Fibroblast of skin of left biceps (primary cell): ENCODE results near the gene NR3C2.

Experiments
- DNase-seq, 2 experiments: peaks; one replicate each; pipeline ENCODE4 v3.0.0-alpha.2; 2013; ENCODE audit warnings: low read depth in 2 of 2

The NR3C2 gene

DNA sequence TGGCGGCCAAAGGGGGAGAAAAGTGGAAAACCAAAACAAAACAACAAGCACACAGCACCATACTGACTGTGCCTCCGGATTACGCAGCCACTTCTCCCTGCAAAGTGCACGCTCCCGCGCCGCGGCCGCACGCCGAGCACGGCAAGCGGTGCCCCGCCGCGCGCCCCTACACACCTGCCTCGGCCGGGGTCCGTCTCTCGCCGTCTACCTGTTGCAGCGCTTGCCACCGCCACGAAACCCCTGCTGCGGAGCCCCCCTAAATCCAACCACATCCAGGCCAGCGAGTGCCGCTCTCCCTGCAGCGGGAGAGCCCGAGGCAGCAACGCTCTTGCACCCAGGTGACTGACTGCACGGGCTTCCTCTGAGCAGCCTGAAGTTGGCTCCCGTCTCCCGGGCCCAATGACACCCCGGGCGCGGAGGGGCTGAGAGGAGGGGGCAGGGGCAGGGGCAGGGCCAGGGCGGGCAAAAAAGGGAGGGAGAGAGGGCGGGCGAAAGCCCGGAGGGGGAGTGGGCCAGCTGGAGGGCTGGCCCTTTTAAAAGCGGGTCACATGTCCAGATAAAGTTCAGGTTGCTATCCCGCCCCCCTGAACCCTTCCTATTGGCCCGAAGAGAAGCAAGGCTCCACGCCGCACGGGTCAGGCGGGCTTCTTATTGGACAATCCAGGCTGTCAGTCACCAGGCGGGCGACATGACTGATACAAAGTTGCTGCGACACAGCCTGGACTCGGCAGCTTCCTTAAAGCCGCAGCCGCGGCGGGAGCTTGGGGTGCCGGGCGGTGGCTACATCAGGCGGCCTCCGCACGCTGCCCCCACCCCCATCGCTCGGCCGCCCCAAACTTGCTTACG is at the start of gene NR3C2:
Gene NR3C2 (minus strand): TSS at position 429 of the 846 bp plus-strand sequence.
- DNase-seq: peak; percentile 88 to 91

GRCh38 chr4:148487181-148487580 is 45.0 kb upstream of the NR3C2 start:
- no peak for DNase-seq

DNA sequence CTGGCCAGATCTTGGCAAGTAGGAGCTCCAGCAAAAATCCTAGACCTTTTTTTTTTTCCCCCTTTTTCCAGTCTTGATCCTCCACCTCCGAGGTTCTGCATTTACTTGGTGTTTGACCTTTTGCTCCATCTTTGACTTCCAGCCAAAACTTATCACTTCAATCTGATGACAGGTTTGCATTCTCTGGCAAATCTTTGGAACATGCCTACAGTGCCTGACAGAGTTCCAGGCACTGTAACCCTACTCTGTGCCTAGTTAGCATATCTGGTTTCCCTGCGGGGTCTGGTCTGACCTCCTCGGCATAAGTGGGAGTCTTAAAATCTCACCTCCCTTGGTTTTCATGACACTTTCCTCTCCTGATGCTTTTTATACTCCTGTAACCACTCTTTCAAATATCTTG is 39.4 kb upstream of the NR3C2 start:
- no peak for DNase-seq

- no peak for DNase-seq
These were observed 35.1 kb upstream of the NR3C2 start for GRCh38 chr4:148477276-148477675.

GRCh38 chr4:148469938-148470337 is 27.7 kb upstream of the NR3C2 start:
- DNase-seq: no peak

- DNase-seq: peak in 1 of 2 experiments; percentile 8
These were observed 12.6 kb upstream of the NR3C2 start for GRCh38 chr4:148454835-148455234.

DNA sequence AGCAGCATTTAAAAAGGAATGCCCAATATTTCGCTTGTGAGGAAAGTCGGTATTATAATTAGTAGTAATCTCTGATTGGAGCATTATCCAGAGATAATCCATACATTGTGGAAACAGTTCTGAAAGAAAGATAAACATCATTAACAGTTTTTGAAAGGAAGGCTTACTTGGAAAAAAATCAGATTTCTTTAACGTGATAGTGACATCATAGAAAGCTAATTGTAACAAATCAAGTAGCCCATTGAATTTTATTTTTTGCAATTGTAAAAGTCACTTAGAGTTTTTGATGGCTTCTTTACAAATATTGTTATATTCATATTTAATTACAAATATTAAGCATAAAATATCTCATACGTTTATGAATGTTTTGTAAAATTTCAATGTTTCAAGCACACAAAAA is 11.6 kb upstream of the NR3C2 start:
- DNase-seq: no peak

- no peak for DNase-seq
These were observed 10.8 kb upstream of the NR3C2 start for GRCh38 chr4:148452970-148453369.

DNA sequence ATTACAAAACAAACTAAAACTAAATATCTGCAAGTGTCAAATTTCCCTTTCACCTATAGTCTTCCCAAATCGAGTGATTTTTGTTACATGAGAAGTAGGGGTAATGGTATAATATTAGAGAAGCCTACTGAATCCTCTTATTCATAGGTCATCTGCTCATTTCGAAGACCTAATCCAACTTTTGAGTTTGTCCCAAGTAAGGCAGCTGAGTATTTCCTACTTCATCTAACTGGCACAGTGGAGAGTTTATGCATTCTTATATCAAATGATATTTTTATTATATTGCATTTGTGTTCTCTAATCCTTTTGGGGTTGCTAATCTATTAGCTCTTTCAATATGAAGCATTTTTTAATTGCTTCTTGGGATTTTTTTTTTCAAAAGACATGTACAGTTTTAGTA is 7.7 kb upstream of the NR3C2 start:
- DNase-seq: no peak

DNA sequence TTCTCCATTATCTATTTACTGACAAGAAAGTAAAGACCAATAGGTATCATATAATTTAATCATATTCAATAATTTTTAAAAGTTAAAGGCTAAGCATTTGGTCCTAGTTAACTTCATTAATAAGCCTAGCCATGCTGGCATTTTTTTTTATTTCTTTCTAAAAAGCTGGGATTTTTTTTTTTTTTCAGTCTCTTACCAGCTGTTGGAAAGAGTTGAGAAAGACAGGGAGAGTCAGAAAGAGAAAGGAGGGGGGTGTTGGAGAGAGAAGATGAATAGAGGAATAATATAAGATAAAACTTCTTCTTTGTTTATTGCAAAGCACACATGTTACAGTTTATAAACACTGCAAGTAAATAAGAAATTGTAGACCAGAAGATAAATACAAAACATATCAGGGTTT is 5.9 kb upstream of the NR3C2 start:
- DNase-seq: no peak

GRCh38 chr4:148447681-148448080 is 5.5 kb upstream of the NR3C2 start:
- DNase-seq: no peak

DNA sequence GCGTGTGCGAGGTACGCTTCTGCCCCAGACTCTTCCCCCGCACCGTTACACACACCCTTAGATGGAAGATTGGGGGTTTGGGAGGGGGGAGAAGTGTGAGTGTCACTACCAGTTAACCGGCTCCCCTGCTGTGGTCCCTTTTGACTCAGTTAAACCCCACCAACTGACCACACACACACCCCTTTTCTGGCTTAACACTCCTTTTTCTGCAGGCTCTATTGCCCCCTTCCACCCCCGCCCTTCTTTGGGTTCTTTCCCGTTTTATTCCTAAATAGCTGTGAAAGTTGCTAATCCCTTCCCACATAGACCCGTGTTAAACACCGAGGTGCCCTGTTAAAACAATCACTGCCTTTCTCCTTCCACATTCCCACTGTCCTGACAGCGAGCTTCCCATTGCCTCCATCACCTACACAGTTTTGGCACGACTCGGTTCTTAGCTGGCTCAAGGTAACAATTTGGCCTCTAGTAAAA is 3.7 kb upstream of the NR3C2 start:
- DNase-seq: no peak

- DNase-seq: no peak
These were observed 3.1 kb upstream of the NR3C2 start for GRCh38 chr4:148445071-148445859.

GRCh38 chr4:148444296-148445070 is 2.3 kb upstream of the NR3C2 start:
- DNase-seq: no peak

GRCh38 chr4:148443512-148444295 is 1.5 kb upstream of the NR3C2 start:
- no peak for DNase-seq

DNA sequence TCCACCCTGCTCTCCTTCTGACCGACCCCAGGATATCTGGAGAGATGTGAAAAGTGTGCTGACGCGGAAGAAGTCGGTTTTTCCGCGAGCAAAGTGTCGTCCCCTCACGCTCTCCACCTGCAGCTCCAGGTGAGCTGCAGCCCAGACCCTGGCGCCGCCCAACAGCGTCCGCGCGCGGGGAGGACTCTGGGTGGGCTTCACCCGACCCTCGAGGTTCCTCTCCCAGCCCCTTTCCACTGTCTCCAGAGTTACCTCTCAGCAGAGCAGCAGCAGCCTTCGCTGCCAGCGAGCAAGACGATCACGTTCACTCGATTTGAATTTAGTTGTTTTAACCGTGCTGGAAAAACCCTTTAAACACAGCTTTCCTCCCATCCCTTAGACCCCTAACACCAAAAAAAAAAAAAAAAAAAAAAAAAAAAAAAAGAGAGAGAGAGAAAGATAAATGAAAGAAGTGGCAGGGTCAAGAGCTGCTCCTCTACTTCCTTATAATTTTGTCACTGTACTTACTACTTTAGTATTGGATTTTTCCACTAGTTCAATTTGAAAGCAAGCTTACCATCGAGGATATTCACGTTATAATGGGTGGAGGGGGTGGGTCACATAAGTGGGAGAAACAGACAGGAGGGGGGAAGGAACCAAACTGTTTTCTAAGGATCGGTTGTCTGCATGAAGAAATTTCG is 758 bp upstream of the NR3C2 start:
- no peak for DNase-seq

DNA sequence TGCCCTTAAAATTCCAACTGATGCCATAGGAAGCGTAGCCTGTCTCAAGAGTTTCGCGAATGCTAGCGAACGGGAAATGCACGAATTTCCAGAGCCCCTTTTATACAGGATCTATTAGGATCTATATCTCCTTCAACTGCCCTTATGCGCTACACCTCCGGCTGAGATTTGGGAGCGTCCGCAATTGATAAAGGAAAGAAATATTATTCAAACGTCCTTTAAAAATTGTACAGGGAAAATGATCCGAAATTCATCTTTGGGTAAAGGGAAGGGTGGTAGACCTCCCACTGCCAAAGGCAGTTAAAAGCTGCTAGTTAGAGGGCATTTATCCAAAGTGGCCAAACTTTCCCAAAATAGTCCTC is 609 bp downstream of the NR3C2 start:
- no peak for DNase-seq

DNA sequence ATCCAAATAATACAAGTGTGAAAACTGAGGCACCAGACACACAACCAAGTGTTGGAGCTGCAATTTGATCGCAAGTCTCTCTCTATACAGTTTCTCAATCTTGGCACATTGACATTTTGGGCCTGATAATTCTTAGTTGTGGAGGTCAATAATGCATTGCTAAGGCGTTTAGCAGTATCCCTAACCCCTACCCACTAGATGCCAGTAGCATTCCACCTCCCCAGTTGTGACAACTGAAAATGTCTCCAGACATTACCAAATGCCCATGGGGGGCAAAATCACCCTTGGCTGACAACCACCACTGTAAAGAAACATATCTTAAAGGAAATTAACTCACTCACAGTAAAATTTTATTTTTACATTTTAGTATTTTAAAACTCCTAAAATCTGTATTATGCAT is 4.2 kb downstream of the NR3C2 start:
- no peak for DNase-seq

DNA sequence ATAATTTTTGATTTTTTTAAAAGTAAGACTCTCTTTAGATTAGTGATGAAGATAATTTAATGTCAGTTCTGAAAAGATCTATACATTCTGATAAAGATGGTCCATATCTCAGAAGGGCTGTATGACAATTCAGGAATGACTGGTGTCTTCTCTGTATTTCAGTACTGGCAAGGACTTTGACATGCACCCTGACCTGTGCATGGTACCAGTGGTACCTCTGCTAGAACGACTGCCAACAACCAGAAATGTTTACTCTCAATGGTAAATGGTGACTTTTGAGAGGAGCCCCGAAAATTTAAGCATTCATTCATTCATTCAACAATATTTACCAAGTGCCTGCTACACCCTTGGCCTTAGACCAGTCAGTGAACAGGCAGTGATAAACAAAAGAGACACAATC is 4.8 kb downstream of the NR3C2 start:
- DNase-seq: no peak

DNA sequence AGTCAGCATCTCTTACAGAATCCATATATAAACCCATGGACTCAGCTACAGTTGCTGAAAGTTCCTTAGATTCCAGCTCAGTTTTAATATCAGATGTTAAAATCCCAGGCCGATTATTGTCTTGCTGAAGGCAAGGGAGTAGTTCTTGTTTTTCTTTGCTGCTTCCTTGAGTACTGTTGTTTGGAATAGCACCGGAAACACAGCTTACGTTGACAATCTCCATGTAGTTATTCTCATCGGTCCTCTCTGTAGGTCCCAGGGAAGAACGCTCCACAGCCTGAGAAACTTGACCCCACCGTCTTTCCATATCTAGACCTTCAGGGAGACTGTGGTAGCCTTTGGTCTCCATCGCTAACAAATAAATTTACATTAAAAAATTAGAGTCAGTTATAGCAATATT is 5.7 kb downstream of the NR3C2 start:
- no peak for DNase-seq
